ENCODE results near the gene ARID1A. TPM values are rescaled to one million over a fixed set of nuclear protein-coding genes. Genes with fewer than 3 reads are reported as not detected.

The ARID1A gene
- total RNA-seq, 1 experiment from 2014 or later = 60.5 TPM

GRCh38 chr1:26696119-26696653, 371 bp downstream of the ARID1A start:
- intact Hi-C loops (cut with micrococcal nuclease; ENCODE audit: unreplicated experiment) = loop anchor here (5.0 to 10.0 kb wide), 2 partner anchors 36 to 169 kb away; partner anchors contain the start of gene SFN
- Histone ChIP-seq H2AFZ (no peak overlapping the region), H3K79me2 (ENCODE audit: low read depth) (peaks cover 61% of the 10 kb centered on the region), H3K9me3 (ENCODE audit: insufficient read depth, low read depth) (no peaks in the 10 kb centered on the region), H3K4me3 (peak overlapping the region; percentile 73; the same call in 1 of the 2 replicates), H3K27me3 (ENCODE audit: insufficient read depth, low read depth) (no peaks in the 10 kb centered on the region), H3K4me2 (peak overlapping the region; percentile 99; the same call in 1 of the 2 replicates), H3F3A (ENCODE audit: insufficient read depth, low read depth) (peaks cover 34% of the 10 kb centered on the region), H3K36me3 (ENCODE audit: low read depth) (0 out of 2 replicates have a peak, but pooled peaks cover 4% of the 10 kb centered on the region), H3K4me1 (replicated peaks; ENCODE audit: insufficient read depth) (peaks cover 57% of the 10 kb centered on the region), H3K27ac (peak overlapping the region; percentile 90; the same call in 1 of the 2 replicates), H3K9me2 (ENCODE audit: insufficient read depth) (no peaks in the 10 kb centered on the region), H4K20me1 (ENCODE audit: insufficient read depth) (peaks cover 5% of the 10 kb centered on the region; the same call in 1 of the 2 replicates)
- ChIA-PET CTCF (interaction anchor here (0.6 kb wide), 1 partner anchor 13 kb away, joined by 3 read pairs; no protein-coding TSS in a partner anchor), POLR2A (ENCODE audit: unreplicated experiment) (no interaction called here)
- no peak for TF ChIP-seq EZH2 (IDR thresholded peaks at IDR 0.05; ENCODE audit: low read depth)
- no peak for TF ChIP-seq CTCF (conservative IDR thresholded peaks at IDR 0.05)
- BruUV-seq (replicated peaks) = no TSS peak
- DNase-seq = peak in 1 of 2 experiments; percentile 8

GRCh38 chr1:26696654-26697430, 1.0 kb downstream of the ARID1A start:
- Histone ChIP-seq H3K27ac (peak overlapping the region; percentile 26; the same call in 1 of the 2 replicates), H4K20me1 (ENCODE audit: insufficient read depth) (peaks cover 5% of the 10 kb centered on the region; the same call in 1 of the 2 replicates), H3K9me2 (ENCODE audit: insufficient read depth) (no peaks in the 10 kb centered on the region), H3K4me3 (peak overlapping the region; percentile 67), H3F3A (ENCODE audit: insufficient read depth, low read depth) (peaks cover 37% of the 10 kb centered on the region), H3K36me3 (ENCODE audit: low read depth) (0 out of 2 replicates have a peak, but pooled peaks cover 4% of the 10 kb centered on the region), H3K9me3 (ENCODE audit: insufficient read depth, low read depth) (no peaks in the 10 kb centered on the region), H3K4me2 (peak overlapping the region; percentile 99), H2AFZ (no peak overlapping the region), H3K79me2 (ENCODE audit: low read depth) (peaks cover 67% of the 10 kb centered on the region), H3K4me1 (replicated peaks; ENCODE audit: insufficient read depth) (peaks cover 58% of the 10 kb centered on the region), H3K27me3 (ENCODE audit: insufficient read depth, low read depth) (no peaks in the 10 kb centered on the region)
- TF ChIP-seq CTCF (conservative IDR thresholded peaks at IDR 0.05) = no peak
- no peak for TF ChIP-seq EZH2 (IDR thresholded peaks at IDR 0.05; ENCODE audit: low read depth)
- intact Hi-C loops (cut with micrococcal nuclease; ENCODE audit: unreplicated experiment) = loop anchor here (5.0 to 10.0 kb wide), 2 partner anchors 35 to 168 kb away; partner anchors contain the start of gene SFN
- DNase-seq = peak in 1 of 2 experiments; percentile 9
- BruUV-seq (replicated peaks) = no TSS peak
- POLR2A ChIA-PET (ENCODE audit: unreplicated experiment) = interaction anchor here (0.7 kb wide), 2 partner anchors 91 to 128 kb away, joined by 3 to 4 read pairs; partner anchors contain the start of gene PIGV
- CTCF ChIA-PET = interaction anchor here (0.6 to 1.1 kb wide), 2 partner anchors 14 to 19 kb away, joined by 3 to 5 read pairs; no protein-coding TSS in a partner anchor

DNA sequence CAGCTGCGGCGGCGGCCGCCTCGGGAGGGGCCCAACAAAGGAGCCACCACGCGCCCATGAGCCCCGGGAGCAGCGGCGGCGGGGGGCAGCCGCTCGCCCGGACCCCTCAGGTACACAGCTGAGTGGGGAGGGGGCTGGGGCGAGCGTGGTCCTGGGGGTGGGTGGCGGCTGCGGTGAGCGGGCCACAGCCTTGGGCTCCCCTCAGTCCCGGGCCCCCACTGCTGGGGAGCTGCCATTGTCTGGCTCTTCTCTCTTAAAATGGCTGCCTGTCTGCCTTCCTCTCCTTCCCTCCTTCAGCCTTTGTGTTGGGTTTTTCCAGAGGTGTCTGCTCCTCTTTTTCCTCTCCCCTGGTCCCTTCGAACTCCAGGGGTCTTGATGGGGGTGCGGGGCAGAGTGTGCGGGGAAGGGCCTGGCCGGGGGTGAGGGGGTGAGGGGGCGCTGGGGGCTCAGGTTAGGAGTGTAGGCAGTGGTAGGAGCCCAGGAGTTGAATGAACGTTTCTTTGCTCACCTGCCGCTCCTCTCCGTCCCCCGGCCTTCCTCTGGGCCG, 1.7 kb downstream of the ARID1A start:
- CTCF ChIA-PET = interaction anchor here (1.1 to 1.3 kb wide), 2 partner anchors 20 to 30 kb away, joined by 3 to 5 read pairs; no protein-coding TSS in a partner anchor
- TF ChIP-seq CTCF (conservative IDR thresholded peaks at IDR 0.05) = no peak
- POLR2A ChIA-PET (ENCODE audit: unreplicated experiment) = interaction anchor here (0.6 to 0.7 kb wide), 5 partner anchors 49 to 166 kb away, joined by 3 to 5 read pairs (median 4); partner anchors contain the start of gene PIGV
- H3K9me3 ChIP-seq (ENCODE audit: insufficient read depth, low read depth) = no peaks in the 10 kb centered on the region
- peaks cover 5% of the 10 kb centered on the region; the same call in 1 of the 2 replicates for H4K20me1 ChIP-seq (ENCODE audit: insufficient read depth)
- no peaks in the 10 kb centered on the region for H3K27me3 ChIP-seq (ENCODE audit: insufficient read depth, low read depth)
- intact Hi-C loops (cut with micrococcal nuclease; ENCODE audit: unreplicated experiment) = loop anchor here (5.0 to 10.0 kb wide), 2 partner anchors 35 to 167 kb away; partner anchors contain the start of gene SFN
- no peak overlapping the region for H2AFZ ChIP-seq
- no peaks in the 10 kb centered on the region for H3K9me2 ChIP-seq (ENCODE audit: insufficient read depth)
- H3K27ac ChIP-seq = peak overlapping the region; percentile 79
- DNase-seq = no peak
- H3F3A ChIP-seq (ENCODE audit: insufficient read depth, low read depth) = peaks cover 36% of the 10 kb centered on the region
- peak overlapping the region; percentile 67 for H3K4me3 ChIP-seq
- peak overlapping the region; percentile 99 for H3K4me2 ChIP-seq
- no TSS peak for BruUV-seq (replicated peaks)
- peaks cover 62% of the 10 kb centered on the region for H3K4me1 ChIP-seq (replicated peaks; ENCODE audit: insufficient read depth)
- H3K79me2 ChIP-seq (ENCODE audit: low read depth) = peaks cover 74% of the 10 kb centered on the region
- 0 out of 2 replicates have a peak, but pooled peaks cover 4% of the 10 kb centered on the region for H3K36me3 ChIP-seq (ENCODE audit: low read depth)

All from PC-9 (cell line).